Karpas-422 (cell line): ENCODE data around the gene USP26. TPM values are rescaled to one million over a fixed set of nuclear protein-coding genes. Genes with fewer than 3 reads are reported as not detected.
"Not testable (repeated sequence)": the region's sequence is repeated elsewhere in the genome, so short reads cannot be mapped to it uniquely, and the experiment has no call there.

Experiments
- DNase-seq: peaks from one replicate; pipeline ENCODE4 v3.0.0-alpha.2; 2015
- H2AFZ ChIP-seq: fragments of 200-600 bp; sonication (generic); 2 replicates; pipeline ENCODE4 v1.6.1; 2014; ENCODE audit warnings: antibody characterized with exemption, low read length, mixed read lengths
- H3K27ac ChIP-seq: fragments of 200-600 bp; sonication (generic); 2 replicates; pipeline ENCODE4 v1.5.1; 2014; ENCODE audit warnings: mild to moderate bottlenecking, low read length, moderate library complexity
- H3K27me3 ChIP-seq: fragments of 200-600 bp; sonication (generic); 2 replicates; pipeline ENCODE4 v1.6.1; 2014; ENCODE audit warnings: low read length, mixed read lengths
- H3K36me3 ChIP-seq: fragments of 200-600 bp; sonication (generic); 2 replicates; pipeline ENCODE4 v1.6.1; 2014; ENCODE audit warnings: low read length, mixed read lengths; ENCODE audit not compliant: insufficient read depth
- H3K4me1 ChIP-seq: fragments of 200-600 bp; sonication (generic); 2 replicates; pipeline ENCODE4 v1.6.1; 2014; ENCODE audit warnings: mild to moderate bottlenecking, low read length, mixed read lengths
- H3K4me2 ChIP-seq: fragments of 200-600 bp; sonication (generic); 2 replicates; pipeline ENCODE4 v1.6.1; 2014; ENCODE audit warnings: low read length, low read depth, mild to moderate bottlenecking; ENCODE audit not compliant: poor library complexity, severe bottlenecking
- H3K4me3 ChIP-seq: fragments of 200-600 bp; sonication (generic); 2 replicates; pipeline ENCODE4 v1.5.1; 2014; ENCODE audit warnings: mild to moderate bottlenecking, antibody characterized with exemption, low read length, mixed read lengths
- H3K79me2 ChIP-seq: fragments of 200-600 bp; sonication (generic); 2 replicates; pipeline ENCODE4 v1.6.1; 2014; ENCODE audit warnings: mild to moderate bottlenecking, low read length, mixed read lengths
- H3K9ac ChIP-seq: fragments of 200-600 bp; sonication (generic); 2 replicates; pipeline ENCODE4 v1.6.0; 2014; ENCODE audit warnings: low read length
- H3K9me2 ChIP-seq: fragments of 200-600 bp; sonication (generic), shearing (Covaris generic); replicated peaks from 2 replicates; pipeline ENCODE4 v1.6.0; 2014; ENCODE audit warnings: mild to moderate bottlenecking, low read length, moderate library complexity; ENCODE audit not compliant: insufficient read depth
- H3K9me3 ChIP-seq: fragments of 300-700, 200-600 bp; sonication (generic); 2 replicates; pipeline ENCODE4 v1.6.1; 2014; ENCODE audit warnings: low read length, mixed read lengths
- H4K20me1 ChIP-seq: fragments of 200-600 bp; sonication (generic); 2 replicates; pipeline ENCODE4 v1.6.1; 2014; ENCODE audit warnings: mild to moderate bottlenecking, antibody characterized with exemption, low read length, low read depth; ENCODE audit not compliant: insufficient read depth
- total RNA-seq: library from RNA; depleted of rRNA; stranded (reverse); fragments of >200 nt; shearing (Covaris generic); gene quantifications from 2 replicates; pipeline ENCODE4 v1.2.3, GENCODE V29; 2014; ENCODE audit warnings: low replicate concordance

Gene USP26
- total RNA-seq, 1 experiment from 2014 or later = not detected

DNA sequence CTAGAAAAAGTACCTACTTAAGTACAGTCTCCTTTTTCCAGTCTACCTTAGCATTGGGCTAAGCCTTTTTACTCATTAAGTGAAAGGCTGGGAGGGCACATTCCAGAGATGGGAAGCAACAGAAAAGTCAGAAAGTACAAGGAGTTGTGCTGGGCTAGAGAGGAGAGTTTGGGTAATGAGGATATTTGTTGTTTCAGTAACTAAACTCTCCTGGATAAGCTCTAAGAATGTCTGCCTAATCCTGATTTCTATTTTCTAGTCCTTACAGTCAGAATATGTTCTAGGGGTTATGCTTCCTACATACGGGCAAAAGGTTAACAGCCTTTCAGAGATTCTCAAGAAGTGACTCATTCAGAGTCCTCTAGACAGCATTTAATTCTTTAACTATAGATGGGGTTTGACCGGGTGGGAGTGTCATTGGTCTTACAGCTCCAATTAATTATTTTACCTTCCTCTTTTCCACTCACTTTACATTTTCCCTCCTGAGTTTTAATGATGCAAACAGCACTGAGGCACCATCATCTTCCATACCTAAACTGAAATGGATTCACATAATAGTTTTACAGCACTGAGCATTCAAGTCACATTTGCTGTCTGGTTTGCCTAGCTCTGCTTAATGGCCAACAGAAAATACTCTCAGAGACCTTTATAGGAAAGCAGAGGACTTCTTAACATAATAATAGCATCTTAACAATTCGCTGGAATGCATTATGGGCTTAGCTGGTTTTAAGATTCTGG, 42.9 kb downstream of the USP26 start:
- Histone ChIP-seq H3K4me1 (no peaks in the 10 kb centered on the region), H3K36me3 (no peaks in the 10 kb centered on the region), H3K4me2 (no peak overlapping the region), H3K9me3 (no peaks in the 10 kb centered on the region), H3K4me3 (no peak overlapping the region), H2AFZ (no peak overlapping the region), H3K9ac (no peak overlapping the region), H3K27me3 (no peaks in the 10 kb centered on the region), H3K79me2 (no peaks in the 10 kb centered on the region), H3K27ac (no peak overlapping the region), H4K20me1 (no peaks in the 10 kb centered on the region), H3K9me2 (no peaks in the 10 kb centered on the region)
- no peak for DNase-seq

DNA sequence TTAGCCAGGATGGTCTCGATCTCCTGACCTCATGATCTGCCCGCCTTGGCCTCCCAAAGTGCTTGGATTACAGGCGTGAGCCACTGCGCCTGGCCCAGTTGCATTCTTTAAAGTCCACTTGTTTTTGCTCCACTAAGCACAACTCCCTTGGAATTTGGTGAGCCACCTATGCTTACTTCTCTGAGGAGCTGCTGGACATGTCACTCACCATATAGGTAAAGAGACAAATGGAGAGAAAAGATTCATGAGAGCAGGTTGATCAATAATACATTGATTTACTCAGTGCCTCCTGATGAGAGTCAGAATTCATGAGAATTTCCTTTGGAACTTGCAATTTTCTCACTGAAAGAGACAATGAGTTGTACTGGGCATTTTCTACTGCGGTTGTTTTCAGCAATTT, 48.2 kb downstream of the USP26 start:
- Histone ChIP-seq H3K27ac (no peak overlapping the region), H3K27me3 (no peaks in the 10 kb centered on the region), H3K9me2 (no peaks in the 10 kb centered on the region), H3K9ac (no peak overlapping the region), H4K20me1 (no peaks in the 10 kb centered on the region), H3K4me1 (no peaks in the 10 kb centered on the region), H3K4me3 (no peak overlapping the region), H3K79me2 (no peaks in the 10 kb centered on the region), H2AFZ (no peak overlapping the region), H3K36me3 (no peaks in the 10 kb centered on the region), H3K4me2 (no peak overlapping the region), H3K9me3 (no peaks in the 10 kb centered on the region)
- DNase-seq = no peak

- Histone ChIP-seq H3K79me2 (no peaks in the 10 kb centered on the region), H3K4me1 (no peaks in the 10 kb centered on the region), H4K20me1 (no peaks in the 10 kb centered on the region), H3K9me2 (no peaks in the 10 kb centered on the region), H3K27ac (no peak overlapping the region), H3K9ac (no peak overlapping the region), H2AFZ (no peak overlapping the region), H3K4me2 (no peak overlapping the region), H3K27me3 (no peaks in the 10 kb centered on the region), H3K36me3 (no peaks in the 10 kb centered on the region), H3K9me3 (no peaks in the 10 kb centered on the region), H3K4me3 (no peak overlapping the region)
- DNase-seq = no peak
Observed at GRCh38 chrX:133046601-133047000, 50.3 kb downstream of the USP26 start.

- Histone ChIP-seq H3K79me2 (no peaks in the 10 kb centered on the region), H3K36me3 (no peaks in the 10 kb centered on the region), H3K4me1 (no peaks in the 10 kb centered on the region), H3K9ac (no peak overlapping the region), H3K9me2 (no peaks in the 10 kb centered on the region), H3K27ac (no peak overlapping the region), H4K20me1 (no peaks in the 10 kb centered on the region), H3K9me3 (no peaks in the 10 kb centered on the region), H3K4me3 (no peak overlapping the region), H3K4me2 (no peak overlapping the region), H2AFZ (no peak overlapping the region), H3K27me3 (no peaks in the 10 kb centered on the region)
- DNase-seq = peak; percentile 47
Observed at GRCh38 chrX:133045986-133046385, 50.9 kb downstream of the USP26 start.

- H3K36me3 ChIP-seq, DNase-seq, H4K20me1 ChIP-seq, H3K9me2 ChIP-seq, H3K27me3 ChIP-seq, H3K9me3 ChIP-seq, H2AFZ ChIP-seq, H3K27ac ChIP-seq, H3K4me3 ChIP-seq, H3K4me1 ChIP-seq, H3K4me2 ChIP-seq, H3K9ac ChIP-seq, H3K79me2 ChIP-seq: not testable (repeated sequence)
Observed at GRCh38 chrX:133044145-133044786, 52.6 kb downstream of the USP26 start.

DNA sequence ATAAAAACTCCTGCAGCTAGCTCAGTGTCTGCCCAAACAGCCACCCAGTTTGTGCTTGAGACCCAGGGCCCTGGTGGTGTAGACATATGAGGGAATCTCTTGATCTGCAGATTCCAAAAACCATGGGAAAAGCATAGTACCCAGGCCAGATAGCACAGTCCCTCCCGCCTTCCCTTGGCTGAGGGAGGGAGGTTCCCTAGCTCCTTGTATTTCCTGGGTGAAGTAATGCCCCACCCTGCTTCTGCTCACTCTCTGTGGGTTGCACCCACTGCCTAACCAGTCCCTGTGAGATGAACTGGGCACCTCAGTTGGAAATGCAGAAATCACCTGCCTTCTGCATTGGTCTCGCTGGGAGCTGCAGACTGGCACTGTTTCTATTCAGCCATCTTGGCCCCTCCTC, 54.6 kb downstream of the USP26 start:
- no peaks in the 10 kb centered on the region for H3K9me2 ChIP-seq
- no peaks in the 10 kb centered on the region for H4K20me1 ChIP-seq
- no peak overlapping the region for H3K27ac ChIP-seq
- H3K4me2 ChIP-seq = no peak overlapping the region
- DNase-seq = no peak
- no peak overlapping the region for H3K9ac ChIP-seq
- H3K4me3 ChIP-seq = no peak overlapping the region
- H3K36me3 ChIP-seq = no peaks in the 10 kb centered on the region
- no peaks in the 10 kb centered on the region for H3K4me1 ChIP-seq
- H3K79me2 ChIP-seq = no peaks in the 10 kb centered on the region
- no peaks in the 10 kb centered on the region for H3K27me3 ChIP-seq
- H2AFZ ChIP-seq = no peak overlapping the region
- H3K9me3 ChIP-seq = no peaks in the 10 kb centered on the region

DNA sequence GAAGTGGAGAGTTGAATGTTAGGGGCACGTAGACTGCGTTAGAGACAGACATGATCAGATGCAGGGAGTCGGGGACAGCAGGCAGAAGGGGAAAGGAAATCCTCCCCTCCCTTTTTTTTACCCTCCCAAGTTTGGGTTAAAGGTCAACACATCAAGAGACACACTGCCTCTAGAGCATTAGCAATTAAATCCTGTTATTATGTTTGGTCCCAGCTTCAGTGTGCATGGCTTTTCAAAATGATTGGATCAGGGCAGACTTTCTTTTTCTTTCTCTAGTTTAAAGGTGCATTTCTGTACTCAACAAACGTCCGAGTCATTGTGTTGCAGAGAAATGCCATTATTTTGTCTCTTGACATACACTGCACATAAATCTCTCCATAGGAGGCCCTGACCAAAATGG, 63.9 kb downstream of the USP26 start:
- Histone ChIP-seq H3K4me2 (no peak overlapping the region), H3K9ac (no peak overlapping the region), H3K4me3 (no peak overlapping the region), H4K20me1 (no peaks in the 10 kb centered on the region), H3K4me1 (no peaks in the 10 kb centered on the region), H3K9me2 (no peaks in the 10 kb centered on the region), H2AFZ (no peak overlapping the region), H3K27ac (no peak overlapping the region), H3K79me2 (no peaks in the 10 kb centered on the region), H3K27me3 (peaks cover 3% of the 10 kb centered on the region; the same call in 1 of the 2 replicates), H3K9me3 (no peaks in the 10 kb centered on the region), H3K36me3 (no peaks in the 10 kb centered on the region)
- no peak for DNase-seq

DNA sequence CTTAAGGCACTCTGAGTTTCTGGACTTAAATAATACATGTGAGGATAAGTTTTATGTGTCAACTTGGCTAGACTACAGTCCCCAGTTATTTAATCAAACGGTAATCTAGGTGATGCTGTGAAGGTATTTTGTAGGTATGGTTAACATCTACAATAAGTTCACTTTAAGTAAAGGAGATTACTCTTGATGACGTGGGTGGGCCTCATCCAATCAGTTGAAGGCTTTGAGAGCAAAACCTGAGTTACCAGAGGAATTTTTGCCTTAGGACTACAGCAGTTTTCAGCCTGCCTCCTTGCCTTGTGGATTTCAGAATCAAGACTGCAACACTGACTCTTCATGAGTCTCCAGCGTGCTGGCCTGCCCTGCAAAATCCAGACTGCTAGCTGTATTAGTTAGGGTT, 78.7 kb downstream of the USP26 start:
- no peak overlapping the region for H3K4me2 ChIP-seq
- H3K27ac ChIP-seq = no peak overlapping the region
- H2AFZ ChIP-seq = no peak overlapping the region
- H3K9ac ChIP-seq = no peak overlapping the region
- no peaks in the 10 kb centered on the region for H3K79me2 ChIP-seq
- H3K27me3 ChIP-seq = no peaks in the 10 kb centered on the region
- H3K4me1 ChIP-seq = no peaks in the 10 kb centered on the region
- no peaks in the 10 kb centered on the region for H3K9me3 ChIP-seq
- H3K9me2 ChIP-seq = no peaks in the 10 kb centered on the region
- H3K4me3 ChIP-seq = no peak overlapping the region
- H3K36me3 ChIP-seq = no peaks in the 10 kb centered on the region
- no peaks in the 10 kb centered on the region for H4K20me1 ChIP-seq
- no peak for DNase-seq
